IMR-90 (cell line): ENCODE results near the gene COPZ1. TPM values are rescaled to one million over a fixed set of nuclear protein-coding genes. Genes with fewer than 3 reads are reported as not detected.

ENCODE experiments used
- ATAC-seq: fragments of 200-7000 bp; cut with Tn5 transposase; 2 replicates; pipeline ENCODE4 v1.9.1; 2020; ENCODE audit warnings: low read depth, mild to moderate bottlenecking, moderate library complexity
- BruUV-seq: library from RNA; stranded (reverse); fragments of 400-500 nt; replicated peaks from 2 replicates; lab custom pipeline; 2021; lab: Mats Ljungman, UMichigan
- CTCF ChIA-PET: fragments of 300-600 bp; formaldehyde crosslinking; extraction: SDS; loops from one replicate; lab custom pipeline; 2021; ENCODE audit warnings: antibody characterized with exemption; lab: Yijun Ruan, JAX
- POLR2A ChIA-PET: fragments of 300-600 bp; sonication (Branson Sonifier 250); formaldehyde crosslinking; loops from one replicate; lab custom pipeline; 2022; ENCODE audit warnings: antibody characterized with exemption; ENCODE audit not compliant: unreplicated experiment; lab: Charles Lee
- DNase-seq: peaks from one replicate; pipeline ENCODE4 v3.0.0; 2013
- H2AFZ ChIP-seq: replicated peaks from 2 replicates; pipeline ENCODE3; 2013; ENCODE audit warnings: low read length, mild to moderate bottlenecking; ENCODE audit not compliant: poor library complexity
- H2AK5ac ChIP-seq: 2 replicates; pipeline ENCODE4 v1.6.1; 2013; ENCODE audit warnings: low read depth, low read length, inconsistent platforms
- H2AK9ac ChIP-seq: replicated peaks from 2 replicates; pipeline ENCODE3; 2013; ENCODE audit warnings: mild to moderate bottlenecking, low read depth, low read length, moderate library complexity; ENCODE audit not compliant: poor library complexity
- H2BK120ac ChIP-seq: 2 replicates; pipeline ENCODE4 v1.6.1; 2013; ENCODE audit warnings: low read depth, low read length, inconsistent platforms
- H2BK15ac ChIP-seq: 3 replicates; pipeline ENCODE4 v1.6.1; 2013; ENCODE audit warnings: low read depth, low read length, inconsistent platforms
- H2BK20ac ChIP-seq: 2 replicates; pipeline ENCODE4 v1.6.1; 2013; ENCODE audit warnings: low read depth, mild to moderate bottlenecking, inconsistent platforms, low read length, moderate library complexity
- H2BK5ac ChIP-seq: 2 replicates; pipeline ENCODE4 v1.6.1; 2013; ENCODE audit warnings: mild to moderate bottlenecking, low read depth, low read length, inconsistent platforms; ENCODE audit not compliant: poor library complexity, severe bottlenecking
- H3K14ac ChIP-seq: replicated peaks from 2 replicates; pipeline ENCODE4 v1.6.1; 2013; ENCODE audit warnings: low read depth, low read length, inconsistent platforms
- H3K18ac ChIP-seq: 2 replicates; pipeline ENCODE4 v1.6.1; 2013; ENCODE audit warnings: low read depth, low read length, control low read depth
- H3K23ac ChIP-seq: 2 replicates; pipeline ENCODE4 v1.6.1; 2013; ENCODE audit warnings: low read depth, low read length, inconsistent platforms
- H3K27ac ChIP-seq: 2 replicates; pipeline ENCODE4 v1.5.1; 2013; ENCODE audit warnings: mild to moderate bottlenecking, control low read depth, low read length; ENCODE audit not compliant: insufficient read depth
- H3K27me3 ChIP-seq: 2 replicates; pipeline ENCODE4 v1.6.1; 2013; ENCODE audit warnings: low read length; ENCODE audit not compliant: control insufficient read depth, insufficient read depth
- H3K36me3 ChIP-seq: 2 replicates; pipeline ENCODE4 v1.6.1; 2013; ENCODE audit warnings: low read length, mixed read lengths; ENCODE audit not compliant: control insufficient read depth, insufficient read depth
- H3K4ac ChIP-seq: 2 replicates; pipeline ENCODE4 v1.6.1; 2013; ENCODE audit warnings: low read depth, low read length, inconsistent platforms
- H3K4me1 ChIP-seq: 2 replicates; pipeline ENCODE4 v1.6.1; 2013; ENCODE audit warnings: low read length, mixed read lengths; ENCODE audit not compliant: control insufficient read depth, insufficient read depth
- H3K4me2 ChIP-seq: 2 replicates; pipeline ENCODE4 v1.6.1; 2013; ENCODE audit warnings: low read depth, mild to moderate bottlenecking, control low read depth, low read length, moderate library complexity
- H3K4me3 ChIP-seq: 2 replicates; pipeline ENCODE4 v1.5.1; 2013; ENCODE audit warnings: low read depth, mild to moderate bottlenecking, control low read depth, low read length, moderate library complexity; ENCODE audit not compliant: insufficient read depth
- H3K56ac ChIP-seq: 2 replicates; pipeline ENCODE4 v1.6.1; 2013; ENCODE audit warnings: low read length, inconsistent platforms; ENCODE audit not compliant: insufficient read depth; ENCODE audit errors: extremely low read depth
- H3K79me1 ChIP-seq, 2 experiments: 2 replicates each; pipeline ENCODE4 v1.6.1; 2013; ENCODE audit warnings: low read length in 2 of 2, inconsistent platforms in 1 of 2, low read depth in 1 of 2
- H3K9ac ChIP-seq: 2 replicates; pipeline ENCODE4 v1.6.1; 2013; ENCODE audit warnings: low read depth, low read length, control low read depth
- H3K9me1 ChIP-seq: 2 replicates; pipeline ENCODE4 v1.6.1; 2013; ENCODE audit warnings: low read length, inconsistent platforms; ENCODE audit not compliant: insufficient read depth
- H3K9me3 ChIP-seq: 2 replicates; pipeline ENCODE4 v1.6.1; 2013; ENCODE audit warnings: low read length; ENCODE audit not compliant: control insufficient read depth, insufficient read depth
- H4K20me1 ChIP-seq: 2 replicates; pipeline ENCODE4 v1.6.1; 2013; ENCODE audit warnings: low read length, inconsistent platforms; ENCODE audit not compliant: insufficient read depth
- H4K5ac ChIP-seq: 2 replicates; pipeline ENCODE4 v1.6.1; 2013; ENCODE audit warnings: mild to moderate bottlenecking, low read depth, low read length, control low read depth
- H4K8ac ChIP-seq, 2 experiments: 2 replicates each; pipeline ENCODE4 v1.6.1; 2013; ENCODE audit warnings: low read depth in 2 of 2, low read length in 2 of 2, control low read depth in 1 of 2, inconsistent platforms in 1 of 2
- H4K91ac ChIP-seq: 2 replicates; pipeline ENCODE4 v1.6.1; 2013; ENCODE audit warnings: low read depth, low read length, inconsistent platforms; ENCODE audit not compliant: insufficient read depth
- BHLHE40 ChIP-seq: fragments of 150-350 bp; IDR thresholded peaks from 2 replicates; pipeline ENCODE4 v1.6.1; 2016; ENCODE audit warnings: mild to moderate bottlenecking, low read depth, low read length
- CHD1 ChIP-seq: IDR thresholded peaks from 2 replicates; pipeline ENCODE4 v1.6.1; 2012; ENCODE audit warnings: low read depth, low read length, improper control_type of control experiment
- ELK1 ChIP-seq: fragments of 150-350 bp; IDR thresholded peaks from 2 replicates; pipeline ENCODE4 v1.6.1; 2016; ENCODE audit warnings: low read depth, mild to moderate bottlenecking, low read length, moderate library complexity, borderline replicate concordance
- FOS ChIP-seq: fragments of 150-350 bp; IDR thresholded peaks from 2 replicates; pipeline ENCODE4 v1.6.1; 2016; ENCODE audit warnings: low read depth, low read length
- MAFK ChIP-seq: IDR thresholded peaks from 2 replicates; pipeline ENCODE4 v1.6.1; 2012; ENCODE audit warnings: low read depth, low read length, improper control_type of control experiment
- MAZ ChIP-seq: IDR thresholded peaks from 2 replicates; pipeline ENCODE4 v1.6.1; 2012; ENCODE audit warnings: low read depth, mild to moderate bottlenecking, low read length, improper control_type of control experiment, moderate library complexity, borderline replicate concordance
- MXI1 ChIP-seq: IDR thresholded peaks from 2 replicates; pipeline ENCODE4 v1.6.1; 2012; ENCODE audit warnings: low read depth, mild to moderate bottlenecking, low read length, moderate library complexity, borderline replicate concordance
- NFE2L2 ChIP-seq: fragments of 150-350 bp; IDR thresholded peaks from 2 replicates; pipeline ENCODE4 v1.6.1; 2016; ENCODE audit warnings: low read depth, mild to moderate bottlenecking, low read length
- POLR2A ChIP-seq: IDR thresholded peaks from 2 replicates; pipeline ENCODE4 v1.6.1; 2012; ENCODE audit warnings: mild to moderate bottlenecking, low read depth, low read length
- RAD21 ChIP-seq: IDR thresholded peaks from 2 replicates; pipeline ENCODE4 v1.6.1; 2012; ENCODE audit warnings: low read length, improper control_type of control experiment
- RCOR1 ChIP-seq: IDR thresholded peaks from 2 replicates; pipeline ENCODE4 v1.6.1; 2012; ENCODE audit warnings: mild to moderate bottlenecking, low read length, improper control_type of control experiment; ENCODE audit not compliant: insufficient replicate concordance
- RFX5 ChIP-seq: IDR thresholded peaks from 2 replicates; pipeline ENCODE4 v1.8.0; 2012; ENCODE audit warnings: low read depth, mild to moderate bottlenecking, low read length, moderate library complexity
- SMC3 ChIP-seq: fragments of 150-350 bp; IDR thresholded peaks from 2 replicates; pipeline ENCODE4 v1.6.1; 2016; ENCODE audit warnings: low read depth, mild to moderate bottlenecking, antibody characterized with exemption, low read length, moderate library complexity
- USF2 ChIP-seq: fragments of 150-350 bp; IDR thresholded peaks from 2 replicates; pipeline ENCODE4 v1.6.1; 2017; ENCODE audit warnings: mild to moderate bottlenecking, antibody characterized with exemption, low read length, low read depth
- WGBS, 2 experiments: methylation state at CpG; one replicate each; pipeline versions ENCODE4 v1.1.5 to v1.1.7; 2013; ENCODE audit warnings: missing lambda C conversion rate in 2 of 2; ENCODE audit not compliant: insufficient read length in 1 of 2; ENCODE audit errors: extremely low coverage in 2 of 2; 5-methylcytosine and 5-hydroxymethylcytosine counted together
- dilution Hi-C: fragments of 300-500 bp; cut with HindIII; formaldehyde crosslinking; loops from one replicate; pipeline ENCODE4 v1.14.3; 2018; ENCODE audit warnings: low sequenced_read_pairs; ENCODE audit not compliant: unreplicated experiment
- in situ Hi-C: fragments of 300-500 bp; cut with MboI; formaldehyde crosslinking; loops from 3 replicates; pipeline ENCODE4 v1.14.3; 2019; ENCODE audit warnings: low sequenced_read_pairs, inconsistent platforms, mixed read lengths
- intact Hi-C: fragments of 100-400 bp; cut with micrococcal nuclease; formaldehyde crosslinking; loops from 2 replicates; pipeline ENCODE4 v1.10.0; 2022
- polyA plus RNA-seq, 3 experiments: library from polyadenylated mRNA; depleted of rRNA; stranded (reverse); fragments of >200 nt; gene quantifications; 2 replicates each; pipeline ENCODE4 v1.2.3, GENCODE V29; 2012; ENCODE audit warnings: low replicate concordance in 1 of 3
- total RNA-seq: library from RNA; depleted of rRNA; stranded (reverse); fragments of >200 nt; gene quantifications from 2 replicates; pipeline ENCODE4 v1.2.3, GENCODE V29; 2012
- TF ChIP-seq, protein P1 (sequence below): conservative IDR thresholded peaks from 2 replicates; pipeline ENCODE4 v1.5.1; 2012; ENCODE audit warnings: mild to moderate bottlenecking, low read depth, low read length, improper control_type of control experiment

Gene COPZ1
- total and polyA plus RNA-seq, 2 of the 4 experiments (the other 2 are of a cell fraction) = 187 to 382 TPM

DNA sequence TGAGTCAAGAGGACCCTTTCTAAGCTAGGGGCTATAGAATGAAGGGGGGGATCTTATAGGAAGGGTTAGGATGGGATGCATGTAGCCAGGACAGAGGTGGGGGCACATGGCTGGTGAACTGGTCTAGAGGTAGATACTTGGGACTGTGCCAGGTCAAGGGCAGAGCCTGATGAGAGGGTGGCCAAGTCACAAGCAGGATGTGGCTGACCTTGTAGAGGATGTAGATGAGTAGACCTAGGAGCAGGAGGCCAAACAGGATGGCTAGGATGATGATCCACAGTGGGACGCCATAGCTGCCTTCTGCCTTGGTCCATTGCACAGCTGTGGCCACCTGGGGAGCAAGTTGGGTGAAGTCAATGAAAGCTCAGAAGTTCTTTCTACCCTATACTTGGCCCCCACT lies 72.2 kb downstream of the COPZ1 start:
- Histone ChIP-seq H3K14ac (no peak overlapping the region), H2BK15ac (no peak overlapping the region), H3K4ac (no peak overlapping the region), H2AK5ac (no peak overlapping the region), H2BK5ac (no peak overlapping the region), H3K18ac (no peak overlapping the region), H3K4me2 (no peak overlapping the region), H3K4me3 (no peak overlapping the region), H4K20me1 (peaks cover 64% of the 10 kb centered on the region), H4K5ac (no peak overlapping the region), H3K4me1 (no peaks in the 10 kb centered on the region), H3K9me3 (no peaks in the 10 kb centered on the region), H3K79me1 (peaks cover 19 to 46% of the 10 kb centered on the region in 2 experiments; a peak in 3 of 4 replicates), H3K56ac (no peak overlapping the region), H3K27ac (no peak overlapping the region), H4K8ac (no peak overlapping the region), H3K23ac (no peak overlapping the region), H3K9me1 (no peaks in the 10 kb centered on the region), H3K36me3 (peaks cover 82% of the 10 kb centered on the region), H2AFZ (no peak overlapping the region), H4K91ac (no peak overlapping the region), H2BK120ac (no peak overlapping the region), H3K9ac (no peak overlapping the region), H2AK9ac (peak overlapping the region; percentile 3), H2BK20ac (no peak overlapping the region), H3K27me3 (no peaks in the 10 kb centered on the region)
- TF ChIP-seq NFE2L2 = no peak
- TF ChIP-seq POLR2A = no peak
- TF ChIP-seq SMC3 = no peak
- no peak for TF ChIP-seq RAD21
- TF ChIP-seq, protein P1, sequence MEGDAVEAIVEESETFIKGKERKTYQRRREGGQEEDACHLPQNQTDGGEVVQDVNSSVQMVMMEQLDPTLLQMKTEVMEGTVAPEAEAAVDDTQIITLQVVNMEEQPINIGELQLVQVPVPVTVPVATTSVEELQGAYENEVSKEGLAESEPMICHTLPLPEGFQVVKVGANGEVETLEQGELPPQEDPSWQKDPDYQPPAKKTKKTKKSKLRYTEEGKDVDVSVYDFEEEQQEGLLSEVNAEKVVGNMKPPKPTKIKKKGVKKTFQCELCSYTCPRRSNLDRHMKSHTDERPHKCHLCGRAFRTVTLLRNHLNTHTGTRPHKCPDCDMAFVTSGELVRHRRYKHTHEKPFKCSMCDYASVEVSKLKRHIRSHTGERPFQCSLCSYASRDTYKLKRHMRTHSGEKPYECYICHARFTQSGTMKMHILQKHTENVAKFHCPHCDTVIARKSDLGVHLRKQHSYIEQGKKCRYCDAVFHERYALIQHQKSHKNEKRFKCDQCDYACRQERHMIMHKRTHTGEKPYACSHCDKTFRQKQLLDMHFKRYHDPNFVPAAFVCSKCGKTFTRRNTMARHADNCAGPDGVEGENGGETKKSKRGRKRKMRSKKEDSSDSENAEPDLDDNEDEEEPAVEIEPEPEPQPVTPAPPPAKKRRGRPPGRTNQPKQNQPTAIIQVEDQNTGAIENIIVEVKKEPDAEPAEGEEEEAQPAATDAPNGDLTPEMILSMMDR = no peak
- TF ChIP-seq CHD1 = no peak
- no peak for TF ChIP-seq MXI1
- no peak for TF ChIP-seq BHLHE40
- no peak for TF ChIP-seq USF2
- TF ChIP-seq MAFK = no peak
- TF ChIP-seq RCOR1 = no peak
- no peak for TF ChIP-seq RFX5
- no peak for TF ChIP-seq MAZ
- no peak for TF ChIP-seq FOS
- TF ChIP-seq ELK1 = no peak
- in situ Hi-C loops = loop anchor here (5.0 kb wide), 1 partner anchor 45 kb away; no protein-coding TSS in a partner anchor
- BruUV-seq = no TSS peak
- intact Hi-C loops = no loop called here
- no peak for ATAC-seq
- dilution Hi-C loops = no loop called here
- POLR2A ChIA-PET = no interaction called here
- DNase-seq = no peak
- CTCF ChIA-PET = interaction anchor here (1.4 kb wide), 1 partner anchor 42 kb away, joined by 4 read pairs; no protein-coding TSS in a partner anchor
- WGBS, 2 experiments = no CpG with 5 or more reads among the region's 1 CpG
